ENCODE data around the gene CLIP2.
A peak's percentile ranks its signal among the peaks of the same experiment; 100 is the strongest.

The CLIP2 gene

DNA sequence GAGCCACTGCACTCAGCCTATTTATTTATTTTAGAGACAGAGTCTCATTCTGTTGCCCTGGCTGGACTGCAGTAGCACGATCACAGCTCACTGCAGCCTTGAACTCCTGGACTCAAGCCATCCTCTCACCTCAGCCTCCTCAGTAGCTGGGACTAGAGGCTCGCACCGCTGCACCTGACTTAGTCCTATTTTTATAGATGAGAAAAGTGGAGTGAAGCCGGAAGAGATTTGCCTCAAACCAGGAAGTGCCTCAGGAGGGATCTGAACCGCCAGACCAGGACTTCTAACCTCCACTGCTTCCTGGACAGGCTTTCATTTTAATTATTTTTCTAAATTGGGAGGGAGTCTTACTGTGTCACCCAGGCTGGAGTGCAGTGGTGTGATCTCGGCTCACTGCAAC, 17.5 kb upstream of the CLIP2 start:
- no peak for DNase-seq (ENCODE audit: low spot score)

DNA sequence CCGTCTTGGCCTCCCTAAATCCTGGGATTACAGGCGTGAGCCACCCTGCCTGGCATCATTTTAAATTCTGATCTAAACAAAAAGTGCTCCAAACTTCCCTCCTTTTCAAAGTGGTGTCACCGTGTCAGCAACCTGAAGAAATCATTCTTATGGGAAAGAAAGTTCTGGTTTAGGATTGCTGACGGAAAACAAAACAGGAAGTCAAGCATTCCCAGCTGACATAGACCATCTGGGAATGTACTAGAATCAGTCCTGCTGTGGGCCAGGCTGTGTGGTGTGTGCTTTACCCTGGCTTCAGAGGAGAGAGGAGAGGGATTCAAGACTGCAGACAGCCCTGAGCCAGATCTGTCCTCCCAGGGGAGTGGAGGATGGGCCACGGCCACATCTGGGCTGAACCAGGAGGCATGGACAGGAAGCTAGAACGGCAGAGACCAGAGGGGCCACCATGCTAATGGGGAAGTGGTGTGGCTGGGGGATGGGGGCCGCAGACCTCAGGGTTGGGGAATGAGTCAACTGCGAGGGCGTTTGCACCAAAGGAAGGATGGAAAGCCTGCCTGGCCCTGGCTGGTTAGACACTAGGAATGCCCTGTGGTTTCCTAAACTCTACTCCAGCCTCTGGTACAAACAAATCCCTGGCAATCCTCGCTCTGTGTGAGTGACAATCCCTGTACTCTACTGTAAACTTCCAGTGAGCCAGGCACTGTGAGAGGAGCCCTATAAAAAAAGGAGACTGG, 16.7 kb upstream of the CLIP2 start:
- DNase-seq (ENCODE audit: low spot score), result peak; percentile 76

DNA sequence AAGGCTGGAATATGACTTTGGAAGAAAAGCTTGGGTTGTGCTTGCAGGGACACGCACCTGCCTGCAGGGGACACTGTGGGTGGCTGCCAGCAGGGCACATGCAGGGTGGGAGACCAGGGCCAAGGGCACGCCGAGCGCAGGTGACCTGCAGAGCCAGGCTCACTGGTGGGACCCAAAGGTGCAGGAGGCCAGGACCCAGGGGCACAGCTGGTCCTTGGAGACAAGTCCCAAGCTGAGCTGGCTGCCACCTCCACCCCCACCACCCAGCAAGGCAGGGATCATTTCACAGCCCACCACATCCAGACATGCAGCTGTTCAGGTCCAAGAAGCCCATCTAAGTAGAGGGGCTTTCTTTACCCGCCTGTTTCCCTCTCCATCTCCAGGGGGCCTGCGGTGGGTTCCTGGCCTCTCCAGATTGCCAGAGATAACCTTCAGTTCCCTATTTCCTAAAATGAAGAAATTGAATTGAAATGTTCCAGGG, 13.8 kb upstream of the CLIP2 start:
- no peak for DNase-seq (ENCODE audit: low spot score)

DNA sequence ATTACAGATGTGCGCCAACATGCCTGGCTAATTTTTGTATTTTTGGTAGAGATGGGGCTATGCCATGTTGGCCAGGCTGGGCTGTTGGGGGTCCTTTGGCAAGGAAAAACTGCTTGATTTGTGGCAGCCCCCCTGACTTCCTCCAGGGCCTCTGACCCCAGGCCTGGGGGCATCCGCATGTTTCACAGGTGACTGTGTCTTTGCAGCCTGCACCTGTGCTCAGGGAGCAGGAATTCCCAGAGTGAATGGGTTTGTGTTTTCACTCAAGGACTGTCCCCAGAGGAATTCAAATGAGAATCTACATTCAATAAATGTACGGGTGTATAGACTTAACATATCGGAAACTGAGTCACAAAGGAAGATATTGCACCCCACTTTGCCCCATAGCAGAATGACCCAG, 11.6 kb upstream of the CLIP2 start:
- no peak for DNase-seq (ENCODE audit: low spot score)

DNA sequence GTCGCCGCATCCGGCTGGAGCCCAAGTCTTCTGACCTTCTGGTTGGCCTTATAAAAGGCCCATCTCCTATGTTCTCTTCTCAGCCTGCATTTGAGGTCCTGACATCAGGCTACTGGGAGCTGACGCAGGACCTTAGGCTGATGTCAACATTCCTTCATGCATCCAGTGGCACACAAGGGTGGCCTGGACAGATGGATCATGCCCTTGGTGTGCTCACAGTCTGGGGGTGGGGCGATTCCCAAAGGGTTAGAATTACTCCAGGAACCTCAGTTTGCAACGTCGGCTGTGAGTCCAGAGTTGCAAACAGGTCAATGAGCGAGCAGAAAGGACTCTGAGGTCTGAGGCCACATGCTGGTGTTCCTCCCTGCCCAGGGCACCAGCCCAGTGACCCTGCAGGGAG, 8.2 kb upstream of the CLIP2 start:
- DNase-seq (ENCODE audit: low spot score), result no peak

DNA sequence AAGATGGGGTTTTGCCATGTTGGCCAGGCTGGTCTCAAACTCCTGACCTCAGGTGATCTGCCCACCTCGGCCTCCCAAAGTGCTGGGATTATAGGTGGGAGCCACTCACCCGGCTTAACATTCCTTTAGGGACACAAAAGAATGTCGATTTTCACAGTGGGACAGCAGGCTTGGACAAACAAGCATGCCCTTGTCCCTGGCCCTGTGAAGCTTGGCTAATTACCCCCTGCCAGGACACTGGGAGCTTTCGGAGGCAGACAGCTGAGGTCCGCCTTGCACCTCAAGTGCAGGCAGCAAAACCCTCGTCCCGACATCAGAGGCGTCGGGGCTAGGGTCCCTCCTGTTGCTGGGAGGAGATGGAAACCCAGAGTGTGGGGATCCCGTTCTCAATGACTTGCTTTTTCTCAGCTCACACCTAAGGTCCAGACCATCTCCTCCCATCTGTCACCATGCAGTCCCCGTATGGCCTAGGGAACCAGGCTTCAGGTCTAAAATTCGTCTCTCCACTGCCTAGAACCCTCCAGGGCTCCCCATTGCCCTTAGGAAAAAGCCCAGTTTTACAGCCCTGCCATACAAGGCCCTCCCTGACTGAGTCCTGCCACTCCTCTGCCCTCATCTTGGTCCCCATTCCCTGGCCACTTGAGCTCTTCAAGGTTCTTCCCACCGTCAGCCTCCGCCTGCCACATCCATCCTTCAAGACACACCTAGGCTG, 6.3 kb upstream of the CLIP2 start:
- DNase-seq (ENCODE audit: low spot score), result no peak

DNA sequence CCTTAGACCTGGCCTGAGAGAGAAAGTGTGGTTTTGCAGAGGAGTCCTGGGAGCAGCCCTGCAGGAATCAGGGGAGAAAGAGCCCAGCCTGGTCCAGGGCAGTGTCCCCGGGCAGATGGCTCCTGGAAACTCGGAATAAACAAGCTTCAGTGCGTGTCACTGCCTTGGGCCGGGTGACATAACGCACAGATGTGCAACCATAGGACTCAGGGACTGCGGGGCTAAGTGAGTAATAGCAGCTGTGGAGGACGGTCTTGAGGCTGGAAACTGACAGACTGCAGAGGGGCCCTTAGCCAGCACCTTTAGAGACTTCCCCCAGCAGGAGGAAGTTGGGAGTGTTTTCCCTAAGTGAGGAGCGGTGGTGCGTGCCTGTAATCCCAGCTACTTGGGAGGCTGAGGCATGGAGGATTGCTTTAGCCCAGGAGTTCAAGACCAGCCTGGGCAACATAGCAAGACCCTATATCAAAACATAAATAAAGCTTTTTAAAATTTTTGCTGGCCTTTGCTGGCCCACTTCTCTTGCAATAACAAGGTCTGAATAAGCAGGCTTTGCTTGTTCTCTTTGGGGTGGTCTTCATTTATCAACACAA, 5.3 kb upstream of the CLIP2 start:
- DNase-seq (ENCODE audit: low spot score), result peak; percentile 62

DNA sequence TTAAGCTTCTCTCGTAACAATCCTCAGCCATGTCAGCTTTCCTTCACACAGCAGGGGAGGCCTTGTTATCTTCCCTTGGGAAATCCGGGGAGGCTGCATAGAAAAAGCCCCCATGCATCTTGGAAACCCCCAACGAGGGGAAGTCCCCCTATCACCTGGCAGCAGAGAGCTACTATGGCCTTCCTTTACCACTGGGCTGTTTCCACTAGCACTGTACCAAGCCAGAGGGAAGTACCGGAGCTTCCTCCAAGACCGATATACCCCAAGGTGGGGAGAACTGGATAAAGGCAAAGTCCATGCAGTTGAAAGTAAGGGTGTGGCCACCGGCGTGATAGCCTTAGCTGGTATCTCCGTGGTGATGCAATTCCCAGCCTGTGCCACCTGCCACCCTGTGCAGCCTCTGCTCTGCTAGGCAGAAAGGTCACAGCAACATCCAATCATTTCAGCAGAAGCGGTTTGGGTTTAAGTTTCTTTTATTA, 4.4 kb upstream of the CLIP2 start:
- DNase-seq (ENCODE audit: low spot score), result no peak

DNA sequence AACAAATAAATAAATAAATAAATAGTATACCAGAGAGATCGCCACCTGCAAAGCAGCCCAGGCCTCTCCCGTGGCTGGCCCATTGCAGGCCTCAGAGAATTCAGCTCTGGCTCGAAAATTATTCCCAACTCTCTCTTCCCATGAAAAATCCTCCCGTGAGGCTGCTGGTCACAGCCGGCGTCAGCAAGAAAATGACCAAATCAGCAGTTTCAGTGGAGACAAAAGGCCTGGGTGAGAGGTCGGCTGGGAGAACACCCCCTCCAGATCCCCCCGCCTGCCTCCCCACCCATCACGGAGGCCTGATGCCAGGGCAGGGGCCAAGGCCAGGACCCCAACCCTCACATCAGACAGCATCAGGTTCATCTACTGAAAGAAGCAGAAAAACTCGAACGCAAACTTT, 3.1 kb upstream of the CLIP2 start:
- DNase-seq (ENCODE audit: low spot score), result no peak

DNA sequence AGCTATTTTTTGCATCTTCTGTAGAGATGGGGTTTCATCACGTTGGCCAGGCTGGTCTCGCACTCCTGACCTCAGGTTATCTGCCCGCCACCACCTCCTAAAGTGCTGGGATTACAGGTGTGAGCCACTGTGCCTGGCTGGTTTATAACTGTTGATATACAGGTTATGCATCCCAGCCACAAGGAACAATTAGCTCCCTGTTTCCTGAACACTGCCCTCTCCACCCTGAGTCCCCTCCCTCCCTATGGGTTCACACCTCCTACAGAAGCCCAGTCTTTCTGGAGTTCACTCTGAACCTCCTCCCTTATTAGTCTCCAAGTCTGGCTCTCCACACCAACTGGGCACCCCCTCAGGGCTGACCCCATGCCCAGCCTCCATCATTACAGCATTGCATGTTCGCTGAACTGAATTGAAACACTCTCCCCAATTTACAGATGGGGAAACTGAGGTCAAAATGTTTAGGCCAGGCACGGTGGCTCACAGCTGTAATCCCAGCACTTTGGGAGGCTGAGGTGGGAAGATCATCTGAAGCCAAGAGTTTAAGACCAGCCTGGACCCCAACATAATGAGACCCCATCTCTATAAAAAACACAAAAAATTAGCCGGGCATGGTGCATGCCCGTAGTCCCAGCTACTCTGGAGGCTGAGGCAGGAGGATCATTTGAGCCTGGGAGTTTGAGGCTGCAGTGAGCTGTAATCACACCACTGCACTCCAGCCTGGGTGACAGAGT, 1.7 kb upstream of the CLIP2 start:
- DNase-seq (ENCODE audit: low spot score), result no peak

DNA sequence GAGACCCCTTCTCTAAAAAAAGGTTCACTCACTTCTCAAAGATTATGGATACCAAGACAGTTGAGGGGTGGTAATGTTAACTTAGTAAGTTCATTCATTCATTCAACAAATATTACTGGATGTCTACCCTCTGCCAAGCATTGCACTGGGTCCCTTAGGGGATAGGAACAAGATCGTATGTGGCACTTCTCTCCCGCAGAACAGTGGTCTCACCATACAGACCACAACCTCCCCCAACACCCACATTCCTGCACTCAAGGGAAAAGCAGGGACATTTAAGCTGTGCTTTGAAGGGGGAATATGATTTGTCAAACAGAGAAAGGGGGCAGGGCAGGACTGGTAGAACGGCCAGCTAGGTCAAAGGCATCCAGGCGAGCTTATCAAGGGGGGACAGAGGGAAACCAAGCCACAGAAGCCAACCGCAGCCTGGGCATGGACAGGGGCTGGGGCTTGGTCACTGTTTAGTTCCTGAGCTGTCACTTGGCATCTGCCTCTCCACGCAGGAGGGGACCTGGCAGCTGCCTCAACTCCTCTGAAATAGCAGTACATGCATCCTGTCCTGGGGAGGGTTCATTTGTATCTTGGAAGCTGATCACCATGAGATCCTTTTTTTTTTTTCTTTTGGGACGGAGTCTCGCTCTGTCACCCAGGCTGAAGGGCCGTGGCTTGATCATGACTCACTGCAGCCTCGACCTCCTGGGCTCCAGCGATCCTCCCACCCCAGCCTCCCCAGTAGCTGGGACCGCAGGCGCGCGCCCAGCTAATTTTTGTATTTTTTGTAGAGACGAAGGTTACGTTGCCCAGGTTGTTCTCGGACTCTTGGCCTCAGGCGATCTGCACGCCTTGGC, 949 bp upstream of the CLIP2 start:
- no peak for DNase-seq (ENCODE audit: low spot score)

DNA sequence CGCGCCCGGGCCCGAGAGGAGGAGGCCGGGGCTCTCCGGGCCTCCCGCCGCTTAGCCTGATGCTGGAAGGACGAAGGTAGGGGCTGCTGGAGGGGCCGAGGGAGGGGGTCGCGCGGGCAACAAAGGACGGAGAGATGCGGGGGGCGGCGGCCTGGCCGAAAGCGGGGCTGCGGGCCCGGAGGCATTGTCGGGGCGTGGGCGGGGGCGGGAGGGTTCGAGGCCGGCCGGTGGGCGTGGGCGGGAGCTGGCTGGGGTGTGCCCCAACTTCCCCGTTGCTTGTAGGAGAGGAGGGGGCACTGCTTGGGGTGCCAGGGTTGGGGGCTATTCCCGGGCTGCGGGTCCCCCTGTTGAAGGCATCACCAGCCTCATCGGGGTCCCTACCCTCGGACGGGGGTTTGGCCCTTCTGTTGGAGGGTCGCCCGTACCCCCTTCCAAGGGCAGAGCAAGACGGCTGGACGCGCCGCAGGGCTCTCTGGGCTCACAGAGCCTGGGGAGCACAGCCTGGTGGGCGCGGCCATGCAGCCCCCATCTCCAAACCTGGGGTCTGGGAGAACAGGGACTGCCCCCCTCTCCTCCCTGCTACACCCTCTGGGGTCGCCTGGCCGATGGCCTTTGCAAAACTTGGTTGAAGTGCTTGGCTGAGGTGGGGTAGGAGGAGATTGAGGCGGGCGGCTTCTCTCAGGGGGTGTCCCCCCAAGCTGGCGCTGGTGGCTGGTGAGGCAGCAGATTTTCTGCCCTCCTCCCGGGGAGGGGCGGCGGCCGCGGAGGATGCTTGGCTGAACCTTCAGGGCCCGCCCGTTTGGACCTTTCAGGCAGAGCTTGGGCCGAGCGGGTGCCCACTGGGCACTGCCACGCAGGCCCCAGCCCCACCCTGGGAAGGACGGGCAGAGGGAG, 699 bp downstream of the CLIP2 start:
- peak; percentile 54 for DNase-seq (ENCODE audit: low spot score)

DNA sequence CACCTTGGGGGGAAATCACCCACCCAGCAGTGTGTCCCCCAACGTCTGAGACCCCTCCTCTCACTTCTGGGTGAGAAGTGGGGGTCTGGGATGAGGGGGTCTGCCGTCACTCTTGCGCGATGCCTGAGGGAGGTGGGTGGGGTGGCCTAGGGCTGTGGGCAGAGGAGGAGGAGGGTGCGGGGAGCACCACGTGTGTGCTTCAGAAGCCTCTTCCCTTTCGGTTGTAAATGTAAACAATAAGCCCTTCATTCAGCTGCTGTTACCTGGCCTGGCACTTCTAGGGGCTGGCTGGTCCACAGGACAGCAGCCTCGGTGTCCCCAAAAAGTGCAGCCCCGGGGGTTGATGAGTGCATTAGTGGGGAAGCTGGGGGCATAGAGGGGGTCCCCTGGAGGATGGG, 1.3 kb downstream of the CLIP2 start:
- no peak for DNase-seq (ENCODE audit: low spot score)

DNA sequence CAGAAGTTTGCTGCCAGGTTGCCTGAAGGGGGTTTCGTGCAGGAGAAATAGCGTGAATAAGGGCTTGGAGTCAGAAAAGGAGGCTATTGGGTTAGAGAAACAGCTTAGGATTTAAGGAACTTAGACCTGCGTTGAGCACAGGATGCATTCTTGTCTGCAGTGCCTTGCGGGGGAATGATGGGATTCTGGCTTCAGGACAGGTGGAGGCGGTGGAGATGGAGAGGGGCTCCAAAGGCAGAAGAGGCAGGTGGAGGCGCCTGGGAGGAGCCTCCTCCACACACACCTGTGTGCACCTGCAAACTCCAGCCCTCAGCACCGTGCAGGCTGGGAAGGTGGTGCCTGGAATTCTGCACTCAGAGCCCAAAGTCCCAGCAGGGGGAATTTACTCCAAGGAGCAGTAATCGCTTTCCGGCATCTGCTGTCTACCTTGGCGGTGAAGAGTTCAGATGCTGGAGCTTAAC, 1.8 kb downstream of the CLIP2 start:
- DNase-seq (ENCODE audit: low spot score), result no peak

DNA sequence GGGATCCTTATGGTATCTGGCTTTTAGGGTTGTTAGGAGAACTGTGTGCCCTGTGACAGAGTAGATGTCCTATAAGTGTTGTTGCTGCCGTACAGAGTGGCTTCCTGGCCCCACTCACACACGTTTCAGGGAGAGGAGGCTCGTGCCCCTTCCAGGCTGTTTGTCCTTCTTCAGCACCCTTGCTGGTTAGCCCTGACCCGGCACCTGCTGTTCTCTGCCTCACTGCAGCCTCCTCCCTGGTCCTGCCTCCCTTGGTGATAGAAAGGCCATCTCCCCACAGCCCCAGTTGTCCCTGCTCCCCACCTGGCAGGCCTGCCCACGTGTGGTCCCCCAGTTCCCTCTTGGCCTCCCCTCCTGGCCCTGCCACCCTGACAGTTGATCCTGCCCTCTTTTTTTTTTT, 2.3 kb downstream of the CLIP2 start:
- no peak for DNase-seq (ENCODE audit: low spot score)

DNA sequence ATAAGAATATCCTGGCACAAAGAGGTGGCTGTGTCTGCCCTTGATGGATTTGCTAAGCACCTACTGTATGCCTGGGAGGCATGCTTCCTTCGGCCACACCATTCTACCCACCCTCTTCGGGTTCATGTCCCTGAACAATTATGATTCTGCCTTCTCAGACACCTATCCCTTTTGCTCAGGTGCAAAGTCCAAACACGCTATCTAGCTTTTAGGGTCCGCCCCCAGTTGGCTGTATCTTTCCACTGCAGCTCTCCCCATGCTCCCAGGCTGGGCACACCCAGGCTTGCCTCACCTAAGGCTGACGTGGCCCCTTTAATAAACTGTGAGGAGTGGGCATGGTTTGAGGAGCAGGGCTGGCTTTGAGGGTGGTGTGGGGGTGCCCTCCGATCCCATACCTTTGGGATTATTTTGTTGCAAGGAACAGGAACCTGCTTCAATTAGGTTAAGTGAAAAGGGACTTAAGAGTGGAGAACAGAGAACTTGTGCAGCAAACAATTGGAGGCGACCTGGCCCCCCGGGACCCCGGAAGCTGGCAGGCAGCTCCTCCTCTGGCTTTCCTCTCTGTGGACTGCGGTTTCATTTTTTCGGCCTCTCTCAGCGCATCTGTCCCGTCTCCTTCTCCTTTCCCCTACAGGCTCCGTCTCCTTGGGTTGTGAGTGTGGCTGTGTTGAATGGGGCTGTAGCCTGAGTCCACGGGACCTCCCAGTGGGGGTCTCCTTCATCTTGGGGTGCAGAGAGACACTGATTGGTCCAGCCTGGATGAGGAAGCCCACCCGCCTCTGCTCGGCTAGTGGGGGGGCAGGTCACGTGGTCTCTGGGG, 3.8 kb downstream of the CLIP2 start:
- DNase-seq (ENCODE audit: low spot score), result no peak

DNA sequence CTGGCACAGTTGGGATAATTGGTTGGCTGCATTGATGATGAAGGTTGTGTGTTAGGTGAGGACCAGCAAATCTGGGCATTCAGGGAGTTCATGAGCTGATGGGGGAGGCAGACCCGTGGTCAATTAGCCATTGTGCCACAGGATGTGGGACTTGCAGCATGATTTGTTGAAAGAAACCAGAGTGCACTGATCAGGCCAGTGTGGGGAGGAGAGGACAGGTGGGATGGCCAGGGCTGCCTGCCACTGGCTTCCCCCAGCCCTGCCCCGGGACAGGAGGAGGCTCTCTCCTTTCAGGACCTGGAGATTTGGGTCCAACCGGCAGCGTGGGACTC, 4.3 kb downstream of the CLIP2 start:
- no peak for DNase-seq (ENCODE audit: low spot score)

DNA sequence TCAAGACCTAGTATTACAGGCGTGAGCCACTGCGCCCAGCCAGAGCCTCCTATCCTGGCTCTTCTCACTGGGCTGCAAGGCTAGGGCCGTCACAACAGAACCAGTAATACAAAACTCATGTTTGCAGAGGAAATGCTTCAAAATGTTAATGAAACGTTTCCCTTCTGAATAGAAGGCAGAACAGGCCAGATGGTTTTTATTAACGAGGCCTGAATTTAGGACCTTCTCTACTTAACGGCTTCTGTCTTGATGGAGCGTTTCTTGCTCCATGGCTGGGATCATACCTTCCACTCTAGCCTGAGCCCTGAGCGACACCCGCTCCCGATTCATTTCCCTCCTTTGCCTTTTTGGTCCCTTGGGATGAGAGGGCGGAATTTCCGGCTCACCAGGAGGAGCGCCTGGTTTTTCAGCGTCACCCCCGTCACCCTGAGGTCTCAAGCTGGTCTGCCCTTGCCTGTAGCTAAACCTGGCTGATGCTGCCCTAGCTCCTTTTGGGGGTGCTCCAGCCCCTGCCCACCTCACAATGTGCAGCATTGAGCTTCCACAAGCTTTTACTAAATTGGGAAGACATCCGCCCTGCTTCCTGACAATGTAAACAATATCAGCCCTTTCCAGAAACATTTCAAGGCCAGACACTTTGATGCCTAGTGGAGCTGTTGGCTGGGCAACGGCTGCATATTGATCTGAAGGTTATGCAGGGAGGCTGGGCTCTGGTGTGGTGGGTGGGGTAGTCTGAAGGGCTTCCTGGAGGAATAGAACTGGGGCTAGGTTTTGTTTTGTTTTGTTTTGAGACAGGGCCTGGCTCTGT, 5.2 kb downstream of the CLIP2 start:
- no peak for DNase-seq (ENCODE audit: low spot score)
